NCI-H526 treated with DMSO at 0.1 percent for 48 hours (cell line): Measurements from ENCODE around the gene ABCA10.

Experiments
- DNase-seq: peaks from one replicate; lab custom pipeline; 2025; lab: John Stamatoyannopoulos, UW

Gene ABCA10

DNA sequence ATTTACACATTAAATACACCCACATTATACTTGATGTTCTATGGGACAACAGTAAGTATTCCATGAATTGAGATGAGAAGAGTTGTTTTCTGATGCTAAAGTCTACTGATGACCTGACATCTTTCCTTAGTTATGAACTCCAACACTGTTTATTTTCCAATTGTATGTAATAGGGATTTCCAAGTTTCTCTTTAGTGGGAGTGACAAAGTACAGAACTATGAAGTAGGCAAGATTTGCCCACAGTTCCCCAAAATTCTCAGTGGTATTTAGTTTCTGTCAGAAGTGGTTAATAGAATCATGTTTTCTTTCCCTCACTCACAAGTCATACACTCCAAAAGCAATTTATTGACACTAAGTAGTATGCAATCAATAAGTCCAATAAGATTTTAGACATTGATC, 64.4 kb downstream of the ABCA10 start:
- no peak for DNase-seq

DNA sequence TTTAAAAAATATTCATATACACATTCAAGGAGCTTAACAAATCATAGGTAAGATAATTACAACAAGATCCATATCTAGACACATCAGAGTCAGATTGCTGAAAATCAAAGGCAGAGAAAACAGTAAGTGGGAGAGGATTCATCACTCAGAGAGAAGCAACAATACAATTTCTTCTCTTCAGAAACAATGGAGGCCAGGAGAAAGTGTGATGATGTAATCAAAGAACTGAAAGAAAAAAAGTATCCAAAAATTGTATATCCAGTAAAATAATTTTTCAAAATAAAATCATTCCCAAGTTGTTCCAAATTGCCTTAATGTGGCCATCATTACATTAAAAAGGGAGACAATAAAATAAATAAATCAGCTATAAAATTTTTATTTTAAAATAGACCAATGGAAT, 69.2 kb downstream of the ABCA10 start:
- DNase-seq = no peak

DNA sequence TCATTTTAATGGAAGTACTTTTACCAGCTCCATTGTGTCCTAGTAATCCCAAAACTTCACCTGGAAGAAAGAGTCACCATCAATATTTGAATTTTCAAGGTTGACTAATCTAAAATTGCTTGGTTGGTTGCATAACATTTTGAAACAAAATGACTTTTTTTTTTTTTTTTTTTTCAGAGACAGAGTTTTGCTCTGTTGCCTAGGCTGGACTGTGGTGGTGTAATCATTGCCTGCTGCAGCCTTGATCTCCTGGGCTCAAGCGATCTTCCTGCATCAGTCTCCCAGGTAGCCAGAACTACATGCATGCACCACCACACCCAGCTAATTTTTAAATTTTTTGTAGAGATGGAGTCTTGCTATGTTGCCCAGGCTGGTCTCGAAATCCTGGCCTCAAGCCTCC, 74.4 kb downstream of the ABCA10 start:
- DNase-seq = no peak

DNA sequence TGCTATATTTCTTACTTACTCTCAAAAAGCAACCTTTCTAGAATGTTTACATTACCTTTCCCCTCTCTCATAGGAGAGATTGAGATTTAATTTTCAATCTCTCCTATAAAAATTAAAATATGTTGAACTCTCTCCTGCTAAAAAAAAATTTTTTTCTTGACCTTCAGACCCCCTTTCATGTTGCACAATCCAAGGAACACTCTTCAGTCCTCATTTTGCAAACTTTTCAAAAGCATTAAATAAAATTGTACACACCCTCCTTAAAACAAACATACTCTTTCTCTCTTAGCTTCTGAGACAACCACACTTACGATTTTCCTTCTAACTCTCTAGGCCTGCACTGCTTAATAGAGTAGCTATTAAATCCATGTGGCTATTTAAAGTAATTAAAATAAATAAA, 78.3 kb downstream of the ABCA10 start:
- no peak for DNase-seq

DNA sequence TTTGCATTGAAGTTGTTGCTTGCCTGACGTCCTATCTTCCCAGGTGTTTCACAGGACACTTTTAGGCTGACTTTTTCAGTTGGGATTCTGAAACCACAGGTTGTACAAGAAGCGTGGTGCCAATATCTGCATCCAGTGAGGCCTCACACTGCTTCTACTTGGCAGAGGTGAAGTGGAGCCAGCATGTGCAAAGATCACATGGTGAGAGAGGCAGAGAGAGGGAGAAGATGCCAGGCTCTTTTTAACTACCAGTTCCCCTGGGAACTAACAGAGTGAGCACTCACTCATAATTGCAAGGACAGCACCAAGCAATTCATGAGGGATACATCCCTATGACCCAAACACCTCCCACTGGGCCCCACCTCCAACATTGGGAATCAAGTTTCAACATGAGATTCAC, 81.2 kb downstream of the ABCA10 start:
- no peak for DNase-seq

DNA sequence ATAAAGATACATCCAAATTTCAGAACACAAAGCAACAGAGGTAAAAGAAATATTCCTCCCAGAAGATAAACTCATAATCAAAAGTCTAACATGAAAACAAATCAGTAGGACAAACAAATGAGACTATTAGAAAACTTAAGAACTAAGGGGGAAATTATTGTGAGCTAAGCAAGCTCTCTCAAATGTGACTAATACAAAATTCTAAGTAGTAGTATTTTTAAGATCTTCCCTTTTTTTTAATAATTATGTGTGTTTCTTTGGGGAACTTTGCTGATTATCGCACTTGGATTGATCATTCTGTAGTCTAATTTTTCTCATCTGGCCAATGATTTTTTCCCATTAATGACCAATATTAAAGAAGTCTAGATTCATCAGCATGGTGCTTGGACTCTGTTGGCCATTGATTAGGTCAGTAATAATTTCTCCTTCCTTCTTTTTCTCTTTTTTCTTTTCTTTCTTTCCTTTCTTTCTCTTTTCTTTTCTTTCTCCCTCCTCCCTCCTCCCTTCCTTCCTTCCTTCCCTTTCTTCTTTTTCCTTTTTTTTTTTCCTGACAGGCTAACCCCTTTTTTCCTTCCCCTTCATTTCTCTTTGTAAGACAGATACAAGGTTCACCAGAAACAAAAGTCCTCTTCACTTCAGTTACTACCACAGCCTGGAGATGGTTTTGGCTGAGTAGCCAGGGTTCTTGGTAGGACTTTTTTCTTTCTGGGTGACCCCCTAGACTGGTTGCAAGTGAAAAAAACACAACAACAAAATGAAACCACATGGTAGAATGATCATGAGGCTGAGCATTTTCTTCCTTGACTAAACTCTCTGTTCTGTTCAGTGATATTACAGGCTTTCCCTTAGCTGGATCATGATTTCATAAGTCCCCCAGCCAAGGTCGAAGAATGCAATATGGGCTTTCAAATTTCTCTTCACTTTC, 84.0 kb downstream of the ABCA10 start:
- DNase-seq = no peak

DNA sequence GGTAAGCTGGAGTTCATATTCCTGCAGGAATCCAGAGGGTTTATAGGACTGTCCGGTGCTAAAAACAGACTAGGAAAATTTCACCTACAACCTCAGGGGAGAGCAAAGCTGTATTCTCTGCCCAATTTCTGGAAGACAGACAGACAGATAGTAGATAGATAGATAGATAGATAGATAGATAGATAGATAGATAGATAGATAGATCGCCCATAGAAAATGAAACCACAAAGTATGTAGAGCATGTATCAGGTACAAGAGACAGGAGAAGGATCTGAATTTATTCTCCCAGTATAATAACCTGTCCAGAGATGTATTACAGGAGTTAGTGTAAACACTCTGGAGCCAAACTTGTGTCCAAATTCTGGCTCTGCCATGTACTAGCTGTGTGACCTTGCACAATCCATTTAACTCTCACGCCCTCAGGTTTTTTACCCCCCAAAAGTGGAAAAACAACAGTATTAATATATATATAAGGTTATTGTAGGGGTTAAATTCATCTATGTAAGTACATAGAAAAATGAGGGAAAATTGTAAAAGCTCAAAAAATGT, 84.9 kb downstream of the ABCA10 start:
- DNase-seq = no peak

DNA sequence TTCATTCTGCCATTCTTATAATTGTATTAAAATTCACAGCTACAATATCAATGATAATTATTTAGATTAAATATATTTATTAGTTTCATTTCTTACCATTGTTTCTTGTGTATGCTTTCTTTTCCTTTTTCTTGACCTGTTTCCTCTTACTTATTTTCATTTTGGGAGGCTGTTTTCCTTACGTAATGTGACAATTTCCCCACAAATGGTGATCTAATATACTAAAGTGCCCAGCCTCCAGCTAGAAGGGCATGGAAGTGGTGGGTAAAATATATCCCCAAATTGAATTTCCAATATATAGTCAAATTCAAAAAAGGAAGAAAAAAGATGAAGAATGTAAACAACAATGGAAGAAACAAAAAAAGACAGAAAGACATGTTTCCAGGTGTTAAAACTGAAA, 85.5 kb downstream of the ABCA10 start:
- DNase-seq = no peak

DNA sequence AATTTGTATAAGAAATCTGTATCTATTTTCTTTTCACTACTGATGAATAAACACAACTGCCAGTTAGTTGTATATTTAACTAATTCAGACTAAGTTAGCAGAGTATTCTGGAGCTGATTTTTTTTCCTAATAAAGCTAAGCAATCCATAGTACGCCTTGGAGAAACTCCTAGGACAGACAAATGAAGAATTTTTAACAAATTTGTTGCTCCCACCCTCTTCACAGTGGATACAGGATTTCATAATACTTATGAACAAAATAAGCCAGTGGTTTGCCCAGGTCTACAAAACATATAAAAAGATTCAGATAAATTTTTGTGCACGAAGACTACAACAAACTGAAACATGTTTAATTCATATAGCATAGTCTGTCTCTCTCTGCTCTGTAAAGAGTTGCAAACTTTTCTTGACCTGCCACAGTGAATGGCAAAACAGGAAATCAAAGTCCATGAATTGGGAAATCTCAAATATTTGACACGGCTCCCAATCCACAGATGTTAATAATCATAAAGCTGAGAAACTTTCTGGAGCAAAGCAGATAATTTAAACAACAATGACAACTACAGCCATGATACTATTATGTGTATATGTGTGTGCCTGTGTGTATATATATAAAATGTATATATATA, 86.3 kb downstream of the ABCA10 start:
- DNase-seq = no peak

DNA sequence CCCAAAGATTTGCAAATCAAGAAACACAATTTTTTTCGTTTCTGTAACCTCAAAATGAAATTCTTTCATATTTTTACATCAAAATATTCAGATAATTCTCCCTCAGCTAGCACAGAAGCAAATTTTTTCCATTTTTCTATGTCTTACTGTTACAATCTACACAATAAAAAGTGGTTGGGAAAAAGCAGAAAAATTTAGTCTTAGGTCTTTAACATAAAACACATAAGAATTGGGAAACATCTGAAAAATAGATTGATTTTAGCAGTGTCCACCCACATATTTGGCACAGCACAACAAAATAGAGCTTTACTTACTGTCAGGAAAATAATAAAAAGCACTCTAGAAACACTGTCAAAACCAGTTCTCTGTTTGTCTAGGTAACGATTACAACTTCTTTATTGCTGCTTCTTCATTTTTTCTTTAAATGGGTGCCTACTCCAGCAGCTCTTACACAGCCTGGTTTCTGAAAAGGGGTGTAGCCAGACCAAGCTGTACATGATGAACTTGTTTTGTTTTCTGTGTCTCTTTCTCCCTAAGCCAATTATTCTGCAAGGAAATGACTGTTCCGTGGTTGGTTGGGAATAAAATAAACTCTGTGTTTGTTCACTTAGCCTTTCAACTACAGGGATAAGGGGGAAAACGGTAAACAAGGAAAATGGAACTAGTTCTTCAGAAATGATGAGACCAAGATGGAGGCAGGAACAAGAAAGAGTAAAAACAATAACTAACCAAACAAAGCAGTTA, 87.0 kb downstream of the ABCA10 start, which contains the start of gene ABCA6:
ABCA6 (minus strand) TSS at position 465 of the 744 bp plus-strand sequence. CDS start 1,192 bp downstream, outside the sequence.
- DNase-seq = no peak

DNA sequence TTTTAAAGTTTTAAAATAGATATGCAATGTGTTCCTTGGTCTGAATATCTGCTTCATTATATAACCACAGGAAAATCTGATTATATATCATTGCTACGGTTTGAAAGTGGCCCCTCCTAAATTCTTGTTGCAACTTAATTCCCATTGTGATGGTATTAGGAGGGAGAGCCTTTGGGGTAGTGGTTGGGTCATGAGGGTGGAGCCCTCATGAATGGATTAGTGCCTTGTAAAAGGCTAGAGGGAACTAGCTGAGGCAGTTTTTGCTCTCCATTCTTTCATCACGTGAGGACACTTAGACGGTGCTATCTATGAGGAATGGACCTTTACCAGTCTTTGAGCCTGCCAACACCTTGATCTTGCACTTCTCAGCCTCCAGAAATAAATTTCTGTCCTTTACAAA, 94.5 kb downstream of the ABCA10 start:
- no peak for DNase-seq

DNA sequence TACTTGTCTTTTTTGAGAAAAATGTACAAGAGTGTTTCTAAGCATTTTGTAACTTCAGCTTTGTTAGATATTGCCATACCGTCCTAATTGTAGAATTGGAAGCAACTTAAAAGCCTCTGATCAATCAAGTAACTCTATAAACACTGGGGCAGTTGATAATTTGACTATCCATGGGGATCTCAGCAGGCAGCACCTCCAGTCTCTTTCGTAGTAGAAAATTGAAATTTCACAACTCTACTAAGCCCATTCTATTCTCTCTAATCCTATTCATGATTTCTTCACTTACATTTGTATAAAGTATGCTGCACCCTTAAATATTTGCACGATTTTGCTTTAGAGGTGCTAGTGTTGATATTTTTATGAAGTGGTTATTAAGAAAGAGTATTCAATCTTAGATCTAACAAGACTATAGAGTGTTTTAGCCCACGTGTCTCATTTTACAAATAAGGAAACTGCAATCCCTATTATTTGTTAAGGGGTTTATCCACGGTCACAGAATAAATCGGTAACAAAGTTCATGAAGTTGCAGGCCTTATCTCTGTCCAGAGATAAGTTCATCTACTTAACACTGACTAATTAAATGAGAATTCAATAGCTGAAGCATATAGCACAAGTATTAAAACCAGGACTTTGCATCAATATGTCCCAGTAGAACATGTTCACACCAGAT, 97.9 kb downstream of the ABCA10 start:
- DNase-seq = no peak

DNA sequence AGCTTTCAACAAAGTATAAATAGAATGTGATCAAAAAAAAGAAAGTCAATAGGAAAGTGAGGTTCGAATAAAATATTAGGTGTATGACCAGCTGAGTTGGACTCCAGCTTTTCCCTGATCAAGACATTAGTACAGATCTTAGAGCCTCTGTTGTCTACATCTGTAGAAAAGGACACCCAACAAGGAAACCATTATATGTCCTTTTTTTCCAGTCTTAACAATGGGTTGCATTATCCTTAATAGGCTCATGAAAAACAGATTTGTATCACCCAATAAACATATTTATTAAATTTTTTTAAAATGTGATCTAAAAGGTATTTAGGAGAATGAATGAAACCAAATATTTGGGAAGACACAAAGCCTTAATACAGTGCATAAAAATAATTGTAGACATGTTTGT, 105.0 kb downstream of the ABCA10 start:
- DNase-seq = no peak

DNA sequence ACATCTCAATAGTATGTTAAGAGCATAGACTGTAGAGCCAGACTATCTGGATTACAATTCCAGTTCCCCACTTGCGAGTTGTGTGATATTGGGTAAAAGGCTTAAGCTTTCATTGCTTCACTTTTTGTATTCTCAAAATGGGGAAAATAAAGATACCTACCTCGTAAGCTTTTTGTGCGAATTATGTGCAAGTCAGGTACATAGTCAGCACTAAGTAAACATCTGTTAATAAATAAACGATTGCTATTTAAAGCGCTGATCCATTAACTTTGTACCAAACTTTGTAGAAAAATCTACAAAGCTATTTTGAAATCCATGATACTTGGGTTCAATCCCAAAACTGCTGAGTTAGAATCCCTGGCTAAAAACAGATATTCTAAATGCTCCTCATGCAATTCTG, 106.6 kb downstream of the ABCA10 start:
- no peak for DNase-seq

DNA sequence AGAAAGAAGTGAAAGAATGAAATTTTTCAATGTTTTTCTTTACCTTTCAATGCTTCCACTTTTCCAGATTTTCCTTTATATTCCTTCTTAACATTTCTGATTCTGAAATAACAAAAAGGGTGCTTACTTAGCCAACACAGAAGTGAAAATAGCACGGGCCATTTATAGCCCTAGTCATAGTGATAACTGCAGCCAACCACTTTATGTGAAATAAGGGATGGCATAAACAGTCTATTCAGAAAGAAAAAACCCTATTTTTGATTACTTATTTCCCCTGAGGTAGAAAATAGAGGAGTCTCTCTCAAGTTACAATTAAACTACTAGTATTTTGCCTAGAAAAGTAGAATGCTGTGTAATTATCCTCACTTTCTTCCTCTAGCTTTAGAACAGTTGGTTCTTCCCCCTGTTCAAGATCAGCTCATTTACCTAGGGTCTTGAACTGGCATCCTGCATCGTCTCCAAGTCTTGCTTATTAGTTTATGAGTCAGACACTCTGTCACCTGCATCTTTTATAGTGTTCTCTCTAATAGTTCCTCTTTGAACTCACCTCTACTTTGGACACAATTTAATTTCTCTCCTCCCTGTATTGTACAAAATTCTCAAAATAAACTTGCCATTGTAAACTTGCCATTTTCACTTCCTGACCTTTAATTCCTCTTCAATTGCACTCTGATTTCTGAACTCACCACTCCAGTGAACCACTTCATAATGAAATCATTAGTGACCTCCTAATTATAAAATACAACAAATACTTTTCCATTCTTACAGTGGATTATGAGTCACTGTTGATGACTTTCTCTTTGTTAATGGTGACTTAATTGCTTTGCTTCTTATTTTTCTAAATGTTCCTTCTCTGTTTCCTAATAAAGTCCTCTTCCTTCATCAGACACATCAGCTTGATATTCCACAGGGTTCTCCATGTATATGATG, 110.5 kb downstream of the ABCA10 start:
- no peak for DNase-seq

DNA sequence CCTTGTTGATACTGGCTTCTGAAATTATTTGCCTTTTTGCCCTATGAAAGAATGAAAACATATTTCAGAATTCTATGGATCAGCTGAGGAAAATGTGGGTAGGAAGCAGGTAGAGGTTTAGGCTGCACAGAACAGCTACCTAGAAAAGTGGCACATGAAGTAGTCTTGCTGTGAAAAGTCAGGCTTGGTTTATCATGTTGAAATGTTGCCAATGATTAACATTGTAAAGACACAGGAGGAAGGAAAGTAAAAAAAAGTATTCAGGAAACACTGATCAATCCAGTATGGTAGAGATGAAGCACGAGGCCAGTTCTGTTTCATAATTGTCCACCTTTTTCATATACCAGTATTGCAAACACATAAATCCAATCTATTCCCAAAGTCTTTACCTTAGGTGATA, 116.8 kb downstream of the ABCA10 start:
- DNase-seq = no peak

DNA sequence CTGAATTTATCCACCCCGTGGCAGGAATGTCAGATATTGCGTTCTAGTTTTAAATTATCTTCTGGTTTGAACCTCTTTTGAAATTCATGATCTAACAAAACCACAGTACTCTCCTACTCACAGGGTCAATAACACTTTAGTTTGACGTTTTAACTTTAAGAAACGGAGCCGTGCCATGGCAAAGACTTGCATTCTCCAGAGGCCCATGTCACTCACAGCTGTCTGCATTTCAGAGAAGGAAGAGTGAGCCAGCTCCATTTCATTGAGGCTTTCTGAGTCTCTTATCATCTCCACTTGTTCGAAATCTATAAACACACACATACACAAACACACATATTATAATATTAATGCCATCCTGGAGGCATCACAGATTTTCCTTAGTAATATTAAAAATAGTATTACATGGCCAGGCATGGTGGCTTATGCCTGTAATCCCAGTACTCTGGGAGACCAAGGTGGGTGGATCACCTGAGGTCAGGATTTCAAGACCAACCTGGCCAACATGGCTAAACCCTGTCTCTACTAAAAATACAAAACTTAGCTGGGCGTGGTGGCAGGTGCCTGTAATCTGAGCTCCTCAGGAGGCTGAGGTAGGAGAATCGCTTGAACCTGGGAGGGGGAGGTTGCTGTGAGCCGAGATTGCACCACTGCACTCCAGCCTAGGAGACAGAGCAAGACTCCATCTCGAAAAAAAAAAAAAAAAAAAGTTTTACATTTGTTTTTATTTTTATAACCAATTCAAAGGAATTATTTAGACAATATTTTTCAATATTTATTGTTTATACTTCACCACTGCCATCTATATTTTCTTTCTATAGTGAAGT, 122.5 kb downstream of the ABCA10 start:
- DNase-seq = no peak

DNA sequence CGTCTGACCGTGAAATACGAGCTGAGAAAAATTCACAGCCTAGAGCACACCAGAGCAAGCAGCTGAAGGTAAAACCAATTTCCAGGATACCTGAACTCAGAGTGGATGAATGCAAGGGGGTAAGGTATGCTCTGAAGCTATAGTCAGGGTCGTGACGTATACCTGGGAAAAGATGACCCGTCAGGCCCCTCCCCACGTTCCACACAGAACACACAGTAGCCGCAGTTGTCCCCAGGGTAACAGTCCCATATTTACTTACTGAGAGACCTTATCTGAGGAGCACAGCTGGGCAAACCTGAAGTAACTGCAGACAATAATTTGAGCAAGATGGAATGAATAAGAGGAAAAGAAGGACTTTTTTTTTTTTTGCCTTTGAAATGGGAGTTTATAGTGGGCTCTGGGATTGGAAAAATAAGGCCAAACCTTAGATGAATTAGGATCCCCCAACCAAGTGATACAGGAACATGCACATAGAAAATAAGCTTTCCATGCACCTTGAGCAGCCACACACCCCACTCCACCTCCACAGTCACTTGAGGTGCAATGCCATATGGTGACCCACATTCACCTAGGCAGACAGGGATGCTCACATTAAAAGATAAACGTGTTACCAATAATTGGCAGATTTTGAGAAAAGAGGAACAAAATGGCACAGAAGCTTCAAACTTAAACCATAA, 124.9 kb downstream of the ABCA10 start:
- DNase-seq = no peak

DNA sequence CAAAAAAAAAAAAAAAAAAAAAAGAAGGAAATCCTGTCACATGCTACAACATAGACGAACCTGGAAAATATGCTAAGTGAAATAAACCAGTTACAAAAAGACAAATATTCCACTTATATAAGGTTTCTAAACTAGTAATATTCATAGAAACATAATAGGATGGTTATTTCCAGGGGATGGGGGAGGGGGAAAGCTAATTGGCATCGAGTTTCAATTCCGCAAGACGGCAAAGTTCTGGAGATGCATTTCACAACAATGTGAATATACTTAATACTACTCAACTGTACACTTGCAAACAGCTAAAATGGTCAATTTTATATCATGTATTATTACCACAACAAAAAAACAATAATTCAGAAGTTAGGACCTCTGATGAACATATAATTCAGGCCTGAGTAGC, 130.0 kb downstream of the ABCA10 start:
- no peak for DNase-seq
